Astrocyte (in vitro differentiated cells and primary cell): ENCODE results near the gene GLIS2. TPM values are rescaled to one million over a fixed set of nuclear protein-coding genes. Genes with fewer than 3 reads are reported as not detected.

Experiments used
- DNase-seq: peaks from one replicate; pipeline ENCODE4 v3.0.0-alpha.2; 2010; ENCODE audit warnings: low read depth
- FAIRE-seq: peaks from 2 replicates; lab custom pipeline; 2011; peaks lifted over from hg19 to GRCh38; lab: Jason Lieb, UNC
- H2AFZ ChIP-seq: 2 replicates; pipeline ENCODE4 v1.6.0; 2012; ENCODE audit warnings: low read depth, low read length, inconsistent platforms
- H3K27ac ChIP-seq: 2 replicates; pipeline ENCODE4 v1.5.1; 2011; ENCODE audit warnings: low read depth, low read length, inconsistent platforms
- H3K27me3 ChIP-seq: 2 replicates; pipeline ENCODE4 v1.6.0; 2011; ENCODE audit warnings: low read length, inconsistent platforms; ENCODE audit not compliant: insufficient read depth
- H3K36me3 ChIP-seq: 2 replicates; pipeline ENCODE4 v1.5.1; 2011; ENCODE audit warnings: low read length, inconsistent platforms; ENCODE audit not compliant: insufficient read depth
- H3K4me1 ChIP-seq: 2 replicates; pipeline ENCODE4 v1.5.1; 2011; ENCODE audit warnings: low read length, inconsistent platforms; ENCODE audit not compliant: insufficient read depth
- H3K4me2 ChIP-seq: 2 replicates; pipeline ENCODE4 v1.6.0; 2012; ENCODE audit warnings: low read length, inconsistent platforms
- H3K4me3 ChIP-seq: 2 replicates; pipeline ENCODE4 v1.5.1; 2011; ENCODE audit warnings: low read depth, mild to moderate bottlenecking, low read length, inconsistent platforms; ENCODE audit not compliant: insufficient read depth
- H3K79me2 ChIP-seq: 2 replicates; pipeline ENCODE4 v1.6.0; 2012; ENCODE audit warnings: mild to moderate bottlenecking, low read length, inconsistent platforms; ENCODE audit not compliant: insufficient read depth
- H3K9ac ChIP-seq: 2 replicates; pipeline ENCODE4 v1.6.0; 2012; ENCODE audit warnings: mild to moderate bottlenecking, low read length, inconsistent platforms
- H3K9me3 ChIP-seq: 2 replicates; pipeline ENCODE4 v1.5.1; 2012; ENCODE audit warnings: low read depth, mild to moderate bottlenecking, low read length, inconsistent platforms; ENCODE audit not compliant: insufficient read depth
- H4K20me1 ChIP-seq: 2 replicates; pipeline ENCODE4 v1.6.0; 2012; ENCODE audit warnings: low read length, inconsistent platforms; ENCODE audit not compliant: insufficient read depth
- H3K27ac Mint-ChIP-seq: one replicate; pipeline ENCODE4 v1.8.0; 2021; ENCODE audit warnings: mild to moderate bottlenecking, mixed read lengths; ENCODE audit not compliant: unreplicated experiment
- H3K27me3 Mint-ChIP-seq: one replicate; pipeline ENCODE4 v1.8.0; 2021; ENCODE audit warnings: low read depth, mixed read lengths; ENCODE audit not compliant: unreplicated experiment
- H3K36me3 Mint-ChIP-seq: one replicate; pipeline ENCODE4 v1.8.0; 2021; ENCODE audit warnings: low read depth, mixed read lengths; ENCODE audit not compliant: unreplicated experiment
- H3K4me1 Mint-ChIP-seq: one replicate; pipeline ENCODE4 v1.8.0; 2021; ENCODE audit warnings: low read depth, mixed read lengths; ENCODE audit not compliant: unreplicated experiment
- H3K4me3 Mint-ChIP-seq: one replicate; pipeline ENCODE4 v1.8.0; 2021; ENCODE audit warnings: mild to moderate bottlenecking, moderate library complexity, mixed read lengths; ENCODE audit not compliant: unreplicated experiment
- H3K9me3 Mint-ChIP-seq: one replicate; pipeline ENCODE4 v1.8.0; 2021; ENCODE audit warnings: mild to moderate bottlenecking, mixed read lengths; ENCODE audit not compliant: unreplicated experiment
- EZH2 ChIP-seq: IDR thresholded peaks from 2 replicates; pipeline ENCODE4 v1.6.1; 2012; ENCODE audit warnings: mild to moderate bottlenecking, low read length, inconsistent platforms; ENCODE audit not compliant: insufficient read depth
- total RNA-seq: library from RNA; stranded (reverse); gene quantifications from 2 replicates; pipeline ENCODE4 v1.2.1, GENCODE V29; 2021
- TF ChIP-seq, protein P1 (sequence below): IDR thresholded peaks from 2 replicates; pipeline ENCODE4 v1.5.1; 2011; ENCODE audit warnings: low read depth, mild to moderate bottlenecking, inconsistent platforms, low read length, moderate library complexity; ENCODE audit not compliant: insufficient read depth

GLIS2 gene
- total RNA-seq, 1 donor from 2014 or later = 18.9 TPM

DNA sequence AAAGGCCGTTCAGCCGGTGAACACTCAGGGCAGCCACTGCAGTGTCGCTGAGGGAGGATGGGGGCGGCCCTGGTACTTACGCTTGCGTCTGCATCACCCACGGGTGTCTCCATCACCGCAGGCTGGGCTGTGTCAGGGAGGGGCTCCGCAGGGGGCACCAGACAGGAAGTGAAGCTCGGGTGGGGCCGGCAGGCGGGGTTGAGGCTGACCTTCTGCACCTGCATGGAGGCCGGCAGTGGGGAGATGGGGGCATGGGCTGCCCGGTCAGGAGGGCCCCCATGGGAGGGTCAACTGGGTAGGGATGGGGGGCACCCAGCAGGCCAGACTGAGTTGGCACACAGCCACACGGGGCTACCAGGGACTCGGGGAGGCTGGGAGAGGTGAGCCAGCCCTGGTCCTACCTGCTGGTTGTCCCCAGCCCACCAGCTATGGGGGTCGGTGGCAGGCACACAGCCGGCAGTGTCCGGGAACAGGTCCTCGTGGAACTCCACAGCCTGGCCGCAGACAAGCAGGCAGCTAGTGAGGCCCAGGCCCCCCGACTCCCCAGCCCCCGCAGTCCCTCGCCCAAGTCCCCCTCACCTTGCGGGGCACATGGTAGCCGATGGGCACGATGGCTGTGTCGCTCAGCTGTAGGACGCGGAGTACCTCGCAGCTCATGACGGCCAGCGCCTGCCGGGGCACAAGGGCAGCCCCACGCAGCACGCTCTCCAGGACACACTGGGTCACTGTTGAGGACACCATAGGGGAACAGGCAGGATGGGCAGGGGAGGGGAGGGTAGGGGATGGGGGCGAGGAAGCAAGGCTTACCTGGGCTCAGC, 48.5 kb downstream of the GLIS2 start:
- no peak for DNase-seq
- H3K27ac ChIP-seq = no peak overlapping the region
- no peaks in the 10 kb centered on the region for H3K36me3 ChIP-seq
- no peaks in the 10 kb centered on the region for H3K9me3 Mint-ChIP-seq
- H3K9me3 ChIP-seq = no peaks in the 10 kb centered on the region
- no peaks in the 10 kb centered on the region for H3K27me3 Mint-ChIP-seq
- no peaks in the 10 kb centered on the region for H3K27me3 ChIP-seq
- H3K4me1 Mint-ChIP-seq = peaks cover 11% of the 10 kb centered on the region
- no peak overlapping the region for H3K27ac Mint-ChIP-seq
- H2AFZ ChIP-seq = no peak overlapping the region
- no peak for FAIRE-seq
- peaks cover 4% of the 10 kb centered on the region for H3K36me3 Mint-ChIP-seq
- peaks cover 8% of the 10 kb centered on the region for H3K4me1 ChIP-seq
- no peak overlapping the region for H3K4me3 ChIP-seq
- TF ChIP-seq, protein P1, sequence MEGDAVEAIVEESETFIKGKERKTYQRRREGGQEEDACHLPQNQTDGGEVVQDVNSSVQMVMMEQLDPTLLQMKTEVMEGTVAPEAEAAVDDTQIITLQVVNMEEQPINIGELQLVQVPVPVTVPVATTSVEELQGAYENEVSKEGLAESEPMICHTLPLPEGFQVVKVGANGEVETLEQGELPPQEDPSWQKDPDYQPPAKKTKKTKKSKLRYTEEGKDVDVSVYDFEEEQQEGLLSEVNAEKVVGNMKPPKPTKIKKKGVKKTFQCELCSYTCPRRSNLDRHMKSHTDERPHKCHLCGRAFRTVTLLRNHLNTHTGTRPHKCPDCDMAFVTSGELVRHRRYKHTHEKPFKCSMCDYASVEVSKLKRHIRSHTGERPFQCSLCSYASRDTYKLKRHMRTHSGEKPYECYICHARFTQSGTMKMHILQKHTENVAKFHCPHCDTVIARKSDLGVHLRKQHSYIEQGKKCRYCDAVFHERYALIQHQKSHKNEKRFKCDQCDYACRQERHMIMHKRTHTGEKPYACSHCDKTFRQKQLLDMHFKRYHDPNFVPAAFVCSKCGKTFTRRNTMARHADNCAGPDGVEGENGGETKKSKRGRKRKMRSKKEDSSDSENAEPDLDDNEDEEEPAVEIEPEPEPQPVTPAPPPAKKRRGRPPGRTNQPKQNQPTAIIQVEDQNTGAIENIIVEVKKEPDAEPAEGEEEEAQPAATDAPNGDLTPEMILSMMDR = no peak
- no peak for TF ChIP-seq EZH2
- H3K79me2 ChIP-seq = no peaks in the 10 kb centered on the region
- no peak overlapping the region for H3K4me2 ChIP-seq
- no peak overlapping the region for H3K9ac ChIP-seq
- no peaks in the 10 kb centered on the region for H4K20me1 ChIP-seq
- H3K4me3 Mint-ChIP-seq = no peak overlapping the region

DNA sequence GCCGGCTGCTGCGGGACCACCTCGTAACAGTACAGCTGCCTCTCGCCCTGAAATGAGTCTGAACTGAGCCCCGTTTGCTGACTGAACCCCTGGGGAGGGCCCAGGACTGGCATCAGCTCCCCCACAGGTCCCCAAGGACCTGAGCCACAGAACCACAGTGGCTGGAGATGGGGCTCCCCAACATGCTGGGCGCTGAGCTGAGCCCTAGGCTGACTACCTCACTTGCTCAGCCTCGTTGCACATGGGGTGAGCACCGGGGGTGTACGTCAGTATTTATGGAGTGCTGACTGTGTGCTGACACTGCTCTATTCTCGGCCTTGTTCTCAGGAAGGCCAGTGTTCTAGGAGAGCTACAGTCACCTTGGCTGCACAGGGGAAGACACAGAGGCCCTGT, 49.1 kb downstream of the GLIS2 start:
- no peak overlapping the region for H2AFZ ChIP-seq
- no peaks in the 10 kb centered on the region for H3K27me3 Mint-ChIP-seq

More for the DNA sequence above, 49.1 kb downstream of the GLIS2 start:
- H3K36me3 Mint-ChIP-seq = peaks cover 4% of the 10 kb centered on the region
- Histone ChIP-seq H3K4me2 (no peak overlapping the region), H3K36me3 (no peaks in the 10 kb centered on the region), H4K20me1 (no peaks in the 10 kb centered on the region), H3K4me1 (peaks cover 8% of the 10 kb centered on the region), H3K27me3 (no peaks in the 10 kb centered on the region), H3K4me3 (no peak overlapping the region), H3K79me2 (no peaks in the 10 kb centered on the region), H3K9me3 (no peaks in the 10 kb centered on the region), H3K27ac (no peak overlapping the region), H3K9ac (no peak overlapping the region)
- no peak overlapping the region for H3K4me3 Mint-ChIP-seq
- DNase-seq = no peak
- TF ChIP-seq EZH2 = no peak
- TF ChIP-seq, protein P1 = no peak
- H3K4me1 Mint-ChIP-seq = peaks cover 13% of the 10 kb centered on the region
- no peaks in the 10 kb centered on the region for H3K9me3 Mint-ChIP-seq
- no peak for FAIRE-seq
- H3K27ac Mint-ChIP-seq = no peak overlapping the region
